H9 (cell line): ENCODE measurements around the gene ZNF469. TPM values are rescaled to one million over a fixed set of nuclear protein-coding genes. Genes with fewer than 3 reads are reported as not detected.

Experiments used
- DNase-seq: peaks from one replicate; pipeline ENCODE4 v3.0.0-alpha.2; 2017
- H2AFZ ChIP-seq: one replicate; pipeline ENCODE4 v1.6.1; 2013; ENCODE audit warnings: mild to moderate bottlenecking, low read length, control low read depth, moderate library complexity
- H2AK5ac ChIP-seq: 2 replicates; pipeline ENCODE4 v1.6.1; 2013; ENCODE audit warnings: low read length, control low read depth, mixed read lengths; ENCODE audit not compliant: insufficient read length
- H2BK120ac ChIP-seq: one replicate; pipeline ENCODE4 v1.6.1; 2013; ENCODE audit warnings: low read depth, mild to moderate bottlenecking, low read length, control low read depth, inconsistent platforms; ENCODE audit not compliant: poor library complexity, severe bottlenecking
- H2BK12ac ChIP-seq: 2 replicates; pipeline ENCODE4 v1.6.1; 2013; ENCODE audit warnings: low read length, control low read depth, mixed read lengths, low read depth; ENCODE audit not compliant: insufficient read length
- H2BK15ac ChIP-seq: 2 replicates; pipeline ENCODE4 v1.6.1; 2013; ENCODE audit warnings: low read depth, low read length, control low read depth
- H2BK20ac ChIP-seq: one replicate; pipeline ENCODE4 v1.6.1; 2013; ENCODE audit warnings: low read depth, mild to moderate bottlenecking, low read length, control low read depth, inconsistent platforms; ENCODE audit not compliant: poor library complexity, severe bottlenecking
- H2BK5ac ChIP-seq: 2 replicates; pipeline ENCODE4 v1.6.1; 2013; ENCODE audit warnings: low read length, control low read depth, mixed read lengths; ENCODE audit not compliant: insufficient read length
- H3K14ac ChIP-seq: 2 replicates; pipeline ENCODE4 v1.6.1; 2013; ENCODE audit warnings: low read length, control low read depth; ENCODE audit not compliant: insufficient read depth
- H3K18ac ChIP-seq: 2 replicates; pipeline ENCODE4 v1.6.1; 2013; ENCODE audit warnings: low read depth, mild to moderate bottlenecking, mixed read lengths, low read length, control low read depth; ENCODE audit not compliant: insufficient read length
- H3K23ac ChIP-seq: 2 replicates; pipeline ENCODE4 v1.6.1; 2013; ENCODE audit warnings: low read length, control low read depth, mixed read lengths, low read depth; ENCODE audit not compliant: insufficient read length
- H3K23me2 ChIP-seq: 2 replicates; pipeline ENCODE4 v1.6.1; 2013; ENCODE audit warnings: low read depth, mild to moderate bottlenecking, mixed read lengths, low read length, control low read depth; ENCODE audit not compliant: insufficient read length, poor library complexity, severe bottlenecking
- H3K27ac ChIP-seq: 2 replicates; pipeline ENCODE4 v1.5.1; 2013; ENCODE audit warnings: low read length, control low read depth, mixed read lengths, low read depth; ENCODE audit not compliant: insufficient read length
- H3K27me3 ChIP-seq: 2 replicates; pipeline ENCODE4 v1.6.1; 2013; ENCODE audit warnings: low read length, control low read depth, inconsistent platforms; ENCODE audit not compliant: insufficient read depth
- H3K4ac ChIP-seq: 2 replicates; pipeline ENCODE4 v1.6.1; 2013; ENCODE audit warnings: low read depth, mild to moderate bottlenecking, control low read depth, inconsistent platforms, low read length, moderate library complexity
- H3K4me1 ChIP-seq: 2 replicates; pipeline ENCODE4 v1.6.1; 2013; ENCODE audit warnings: low read length, control low read depth, inconsistent platforms; ENCODE audit not compliant: insufficient read depth
- H3K4me2 ChIP-seq: 2 replicates; pipeline ENCODE4 v1.6.1; 2013; ENCODE audit warnings: low read length, control low read depth, mixed read lengths; ENCODE audit not compliant: insufficient read length, insufficient read depth
- H3K56ac ChIP-seq: 2 replicates; pipeline ENCODE4 v1.6.1; 2013; ENCODE audit warnings: low read depth, mild to moderate bottlenecking, mixed read lengths, low read length, control low read depth; ENCODE audit not compliant: insufficient read length
- H3K79me1 ChIP-seq: 2 replicates; pipeline ENCODE4 v1.6.1; 2013; ENCODE audit warnings: low read depth, mild to moderate bottlenecking, moderate library complexity, low read length, control low read depth, inconsistent platforms; ENCODE audit not compliant: insufficient read depth, poor library complexity, severe bottlenecking
- H3K79me2 ChIP-seq: 2 replicates; pipeline ENCODE4 v1.6.1; 2013; ENCODE audit warnings: low read length, control low read depth, inconsistent platforms; ENCODE audit not compliant: insufficient read depth
- H3K9ac ChIP-seq: 2 replicates; pipeline ENCODE4 v1.6.1; 2013; ENCODE audit warnings: low read length, control low read depth, mixed read lengths; ENCODE audit not compliant: insufficient read length; ENCODE audit errors: extremely low read depth
- H3K9me3 ChIP-seq: one replicate; pipeline ENCODE4 v1.6.1; 2013; ENCODE audit warnings: low read depth, low read length, inconsistent platforms; ENCODE audit not compliant: control insufficient read depth
- H3T11ph ChIP-seq: one replicate; pipeline ENCODE4 v1.6.1; 2013; ENCODE audit warnings: mild to moderate bottlenecking, low read length, control low read depth, inconsistent platforms
- H4K20me1 ChIP-seq: one replicate; pipeline ENCODE4 v1.6.1; 2013; ENCODE audit not compliant: control insufficient read depth, insufficient read length, insufficient read depth
- H4K5ac ChIP-seq: 2 replicates; pipeline ENCODE4 v1.6.1; 2013; ENCODE audit warnings: low read depth, mild to moderate bottlenecking, mixed read lengths, low read length, control low read depth; ENCODE audit not compliant: insufficient read length
- H4K8ac ChIP-seq: replicated peaks from 2 replicates; pipeline ENCODE4 v1.6.1; 2013; ENCODE audit warnings: low read length, control low read depth, mixed read lengths, low read depth; ENCODE audit not compliant: insufficient read length
- H4K91ac ChIP-seq: 2 replicates; pipeline ENCODE4 v1.6.1; 2013; ENCODE audit warnings: low read depth, mild to moderate bottlenecking, moderate library complexity, mixed read lengths, low read length, control low read depth; ENCODE audit not compliant: insufficient read length
- H3K27ac Mint-ChIP-seq, 3 experiments: 2 replicates in 2 of 3; 3 replicates in 1 of 3; pipeline ENCODE4 v1.8.0; 2020 to 2021; ENCODE audit warnings: mixed read lengths in 3 of 3, mild to moderate bottlenecking in 1 of 3, moderate library complexity in 1 of 3
- H3K27me3 Mint-ChIP-seq: 2 replicates; pipeline ENCODE4 v1.8.0; 2021; ENCODE audit warnings: low read depth, mild to moderate bottlenecking, moderate library complexity, mixed read lengths
- H3K36me3 Mint-ChIP-seq, 3 experiments: 2 replicates in 2 of 3; 3 replicates in 1 of 3; pipeline ENCODE4 v1.8.0; 2020 to 2021; ENCODE audit warnings: low read depth in 3 of 3, mixed read lengths in 3 of 3; ENCODE audit not compliant: insufficient read depth in 1 of 3
- H3K4me1 Mint-ChIP-seq, 2 experiments: 2 replicates each; pipeline ENCODE4 v1.8.0; 2020; ENCODE audit warnings: mixed read lengths in 2 of 2
- H3K4me3 Mint-ChIP-seq, 2 experiments: 2 replicates in 1 of 2; 3 replicates in 1 of 2; pipeline ENCODE4 v1.8.0; 2020 to 2021; ENCODE audit warnings: mild to moderate bottlenecking in 2 of 2, mixed read lengths in 2 of 2, moderate library complexity in 1 of 2
- H3K9me3 Mint-ChIP-seq, 2 experiments: 2 replicates in 1 of 2; 3 replicates in 1 of 2; pipeline ENCODE4 v1.8.0; 2020; ENCODE audit warnings: mild to moderate bottlenecking in 2 of 2, mixed read lengths in 2 of 2, moderate library complexity in 1 of 2
- WGBS: extraction: QIAGEN DNeasy Blood & Tissue Kit; methylation state at CpG from one replicate; pipeline ENCODE4 v1.1.7; 2013; ENCODE audit warnings: missing lambda C conversion rate, low lambda C conversion rate, mixed read lengths; ENCODE audit not compliant: insufficient read length; ENCODE audit errors: extremely low coverage; 5-methylcytosine and 5-hydroxymethylcytosine counted together
- total RNA-seq: library from RNA; stranded (reverse); gene quantifications from 2 replicates; pipeline ENCODE4 v1.2.1, GENCODE V29; 2021
- TF ChIP-seq, protein P1 (sequence below): fragments of 200-600 bp; sonication (generic); conservative IDR thresholded peaks from 3 replicates; pipeline ENCODE4 v1.8.0; 2021; ENCODE audit warnings: antibody characterized with exemption, mild to moderate bottlenecking

The ZNF469 gene
- total RNA-seq, 1 experiment from 2014 or later, result 4.4 TPM

DNA sequence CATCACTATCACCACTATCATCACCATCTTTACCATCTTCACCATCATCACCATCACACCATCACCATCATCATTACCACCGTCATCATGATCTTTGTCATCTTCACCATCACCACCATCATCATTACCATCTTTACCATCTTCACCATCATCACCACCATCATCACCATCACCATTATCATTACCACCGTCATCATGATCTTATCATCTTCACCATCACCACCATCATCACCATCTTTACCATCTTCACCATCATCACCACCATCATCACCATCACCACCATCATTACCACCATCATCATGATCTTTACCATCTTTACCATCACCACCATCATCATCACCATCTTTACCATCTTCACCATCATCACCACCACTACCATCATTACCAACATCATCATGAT is 10.2 kb upstream of the ZNF469 start:
- Histone ChIP-seq H2BK20ac (no peak overlapping the region), H3K9me3 (no peaks in the 10 kb centered on the region), H2AK5ac (no peak overlapping the region), H3K79me1 (no peaks in the 10 kb centered on the region), H3K23ac (no peak overlapping the region), H4K5ac (no peak overlapping the region), H3K23me2 (no peaks in the 10 kb centered on the region), H3K27me3 (no peaks in the 10 kb centered on the region), H3K4me2 (no peak overlapping the region), H3K18ac (no peak overlapping the region), H3T11ph (no peak overlapping the region), H2BK120ac (no peak overlapping the region), H2AFZ (no peak overlapping the region), H4K8ac (no peak overlapping the region), H3K4ac (no peak overlapping the region), H2BK5ac (no peak overlapping the region), H4K91ac (no peak overlapping the region), H3K27ac (no peak overlapping the region), H3K56ac (no peak overlapping the region), H3K79me2 (no peaks in the 10 kb centered on the region), H2BK12ac (no peak overlapping the region), H3K4me1 (no peaks in the 10 kb centered on the region), H3K9ac (no peak overlapping the region), H2BK15ac (no peak overlapping the region), H3K14ac (no peak overlapping the region), H4K20me1 (no peaks in the 10 kb centered on the region)
- TF ChIP-seq, protein P1, sequence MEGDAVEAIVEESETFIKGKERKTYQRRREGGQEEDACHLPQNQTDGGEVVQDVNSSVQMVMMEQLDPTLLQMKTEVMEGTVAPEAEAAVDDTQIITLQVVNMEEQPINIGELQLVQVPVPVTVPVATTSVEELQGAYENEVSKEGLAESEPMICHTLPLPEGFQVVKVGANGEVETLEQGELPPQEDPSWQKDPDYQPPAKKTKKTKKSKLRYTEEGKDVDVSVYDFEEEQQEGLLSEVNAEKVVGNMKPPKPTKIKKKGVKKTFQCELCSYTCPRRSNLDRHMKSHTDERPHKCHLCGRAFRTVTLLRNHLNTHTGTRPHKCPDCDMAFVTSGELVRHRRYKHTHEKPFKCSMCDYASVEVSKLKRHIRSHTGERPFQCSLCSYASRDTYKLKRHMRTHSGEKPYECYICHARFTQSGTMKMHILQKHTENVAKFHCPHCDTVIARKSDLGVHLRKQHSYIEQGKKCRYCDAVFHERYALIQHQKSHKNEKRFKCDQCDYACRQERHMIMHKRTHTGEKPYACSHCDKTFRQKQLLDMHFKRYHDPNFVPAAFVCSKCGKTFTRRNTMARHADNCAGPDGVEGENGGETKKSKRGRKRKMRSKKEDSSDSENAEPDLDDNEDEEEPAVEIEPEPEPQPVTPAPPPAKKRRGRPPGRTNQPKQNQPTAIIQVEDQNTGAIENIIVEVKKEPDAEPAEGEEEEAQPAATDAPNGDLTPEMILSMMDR, result no peak
- DNase-seq, result no peak
- H3K9me3 Mint-ChIP-seq, result no peaks in the 10 kb centered on the region
- no peak overlapping the region for H3K27ac Mint-ChIP-seq
- WGBS, result 100% methylated on average over 2 of the region's 2 CpGs
- H3K4me3 Mint-ChIP-seq, result no peak overlapping the region
- H3K4me1 Mint-ChIP-seq, result no peaks in the 10 kb centered on the region
- H3K36me3 Mint-ChIP-seq, result 0 out of 7 replicates have a peak, but pooled peaks cover 0 to 2% (median 0%) of the 10 kb centered on the region in 3 experiments
- peaks cover 11% of the 10 kb centered on the region for H3K27me3 Mint-ChIP-seq
